OCI-LY1 (cell line): ENCODE data around the gene S100A4.

ENCODE experiments used
- CTCF ChIP-seq: fragments of 200-600 bp; sonication (generic), shearing (Covaris generic); IDR thresholded peaks from 2 replicates; pipeline ENCODE4 v1.5.1; 2017; ENCODE audit warnings: mild to moderate bottlenecking, antibody characterized with exemption, low read length, moderate library complexity, mixed read lengths
- EZH2 ChIP-seq: fragments of 200-600 bp; sonication (generic), shearing (Covaris generic); IDR thresholded peaks from 2 replicates; pipeline ENCODE4 v1.8.0; 2017; ENCODE audit warnings: borderline replicate concordance, mixed run types, mild to moderate bottlenecking, antibody characterized with exemption, low read length, moderate library complexity, mixed read lengths

GRCh38 chr1:153537376-153537730 lies 8.3 kb downstream of the S100A4 start:
- no peak for TF ChIP-seq CTCF
- no peak for TF ChIP-seq EZH2
